Stimulated activated CD4-positive, alpha-beta T cell treated with anti-CD3 and anti-CD28 coated beads, TNF-alpha, amount 100 ng/mL, for 24 hours (primary cell): ENCODE results near the gene SLC7A10.
"Not testable (repeated sequence)": the region's sequence is repeated elsewhere in the genome, so short reads cannot be mapped to it uniquely, and the experiment has no call there.

Experiments
- DNase-seq, 3 experiments: peaks; one replicate each; pipeline ENCODE4 v3.0.0-alpha.2; 2020; ENCODE audit warnings: low read depth in 3 of 3

The SLC7A10 gene

DNA sequence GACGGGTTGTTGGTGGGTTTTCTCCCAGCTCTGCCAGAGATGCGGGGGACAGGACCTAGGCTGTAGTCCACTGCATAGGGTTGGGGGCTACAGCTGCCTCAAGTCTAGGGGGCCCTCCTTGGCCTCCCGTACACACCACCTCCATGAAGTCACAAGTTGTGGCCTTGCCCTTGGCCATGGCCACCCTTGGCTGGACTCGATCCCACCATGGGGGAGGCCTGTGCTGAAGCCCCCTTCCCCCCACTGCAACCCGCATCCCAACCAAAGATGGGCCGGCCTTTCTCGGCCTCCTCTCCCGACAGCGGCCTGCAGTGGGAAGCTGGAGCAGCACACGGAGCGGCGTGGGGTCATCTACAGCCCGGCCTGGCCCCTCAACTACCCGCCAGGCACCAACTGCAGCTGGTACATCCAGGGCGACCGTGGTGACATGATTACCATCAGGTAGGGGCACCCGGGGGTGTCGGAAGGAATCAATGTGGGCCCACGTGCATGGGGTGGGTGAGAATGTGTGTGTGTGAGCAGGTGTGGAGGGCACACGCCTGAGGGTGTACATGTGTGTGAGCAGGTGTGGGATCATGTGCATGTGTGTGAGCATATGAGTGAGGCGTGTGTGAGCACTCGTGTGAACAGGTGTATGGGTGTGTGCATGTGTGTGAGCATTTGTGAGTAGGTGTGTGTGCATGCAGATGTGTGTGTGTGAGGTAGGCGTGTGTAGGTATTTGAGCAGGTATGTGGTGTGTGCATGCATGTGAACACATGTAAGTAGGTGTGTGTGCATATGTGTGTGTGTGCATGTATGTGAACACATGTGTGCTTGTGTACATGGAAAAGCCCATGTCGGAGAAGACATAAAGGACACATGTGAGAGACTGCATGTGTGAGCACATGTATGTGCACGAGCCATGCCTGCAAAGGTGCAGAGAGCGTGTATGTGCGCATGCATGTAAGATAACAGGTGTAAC, 22.8 kb downstream of the SLC7A10 start:
- no peak for DNase-seq

DNA sequence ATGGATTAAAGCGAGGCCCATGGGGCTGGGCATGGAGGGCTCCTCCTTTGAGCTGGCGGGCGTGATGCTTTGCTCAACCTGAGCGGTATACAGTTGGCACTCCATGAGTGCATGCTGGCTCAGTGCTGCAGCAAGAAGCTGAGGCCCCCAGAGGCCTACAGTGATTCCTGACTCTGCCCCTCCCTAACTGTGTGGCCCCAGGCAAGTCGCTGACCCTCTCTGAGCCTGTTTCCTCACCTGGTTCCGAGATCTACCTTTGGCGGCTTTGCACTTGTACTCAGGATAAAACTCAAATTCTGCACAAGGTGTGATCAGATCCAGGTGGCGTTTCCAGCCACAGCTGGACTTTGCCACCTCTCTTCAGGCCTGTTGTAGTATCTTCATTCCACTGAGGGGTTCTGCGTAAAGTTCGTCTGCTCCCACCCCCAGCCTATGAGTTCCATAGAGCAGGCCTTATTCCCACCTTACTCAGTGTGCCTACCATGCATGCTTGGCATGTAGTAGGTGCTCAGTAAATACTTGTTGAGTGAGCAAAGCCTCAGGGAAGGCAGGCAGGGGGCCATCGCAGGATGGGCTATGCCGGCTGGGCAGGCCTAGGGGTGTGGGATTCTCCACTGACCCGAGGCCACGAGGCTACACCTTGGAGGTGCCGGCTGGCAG, 23.6 kb downstream of the SLC7A10 start:
- DNase-seq = no peak

DNA sequence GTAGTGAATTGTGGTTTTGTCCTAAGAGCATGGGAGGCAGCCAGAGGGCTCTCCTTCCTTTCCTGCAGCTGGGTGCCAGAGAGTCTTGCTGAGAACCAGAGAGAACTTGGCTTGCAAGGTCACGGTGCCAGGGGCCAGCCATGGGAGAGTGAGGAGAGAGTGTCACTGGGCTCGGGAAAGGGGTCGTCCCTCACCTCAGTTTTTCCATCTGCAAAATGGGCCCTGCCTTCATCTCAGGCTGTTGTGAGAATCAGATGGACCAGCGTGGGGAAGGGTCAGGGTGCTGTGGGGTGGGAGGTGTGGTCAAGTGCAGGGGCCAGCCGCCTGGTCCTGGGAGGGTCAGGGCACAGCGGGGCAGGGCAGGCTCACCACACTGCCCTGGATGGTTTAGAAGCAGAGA, 24.2 kb downstream of the SLC7A10 start:
- DNase-seq = no peak

DNA sequence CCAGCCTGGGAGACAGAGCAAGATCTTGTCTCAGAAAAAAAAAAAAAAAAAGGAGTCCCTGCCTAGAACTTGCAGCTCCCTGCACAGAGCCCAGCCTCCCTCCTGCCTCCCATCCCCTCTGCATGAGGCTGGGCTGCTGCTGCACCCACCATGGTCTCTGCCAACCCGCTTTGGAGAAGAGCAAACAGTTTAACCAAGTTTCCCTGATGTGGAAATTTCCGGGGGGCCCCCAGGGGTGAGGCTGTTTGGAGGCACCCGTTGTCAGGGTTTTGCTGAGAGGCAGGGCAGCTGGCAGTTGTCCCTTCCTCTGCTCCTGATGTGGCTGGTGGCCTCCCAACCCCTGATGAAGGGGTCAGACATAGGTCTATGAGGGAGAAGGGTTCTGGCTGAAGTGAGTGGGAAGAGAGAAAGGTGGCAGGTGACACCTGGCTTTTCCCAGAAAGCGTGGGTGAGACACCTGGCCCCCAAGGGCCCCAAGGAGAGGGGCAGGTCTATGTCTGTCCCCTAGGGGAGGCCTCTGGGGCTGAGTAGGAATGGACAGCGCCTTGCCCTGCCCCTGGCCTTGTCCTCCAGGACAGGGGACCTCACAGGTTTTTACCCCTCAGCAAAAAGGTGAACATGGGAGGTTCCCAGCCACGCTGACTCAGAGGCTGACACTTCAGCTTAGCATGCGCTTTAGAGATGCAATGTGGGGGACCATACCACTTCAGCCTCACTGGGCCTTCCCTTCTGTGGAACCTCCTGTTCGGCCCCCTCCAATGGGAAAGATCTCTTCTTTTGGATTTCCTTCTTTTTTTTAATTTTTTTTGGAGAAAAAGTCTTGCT, 26.0 kb downstream of the SLC7A10 start:
- DNase-seq = no peak

DNA sequence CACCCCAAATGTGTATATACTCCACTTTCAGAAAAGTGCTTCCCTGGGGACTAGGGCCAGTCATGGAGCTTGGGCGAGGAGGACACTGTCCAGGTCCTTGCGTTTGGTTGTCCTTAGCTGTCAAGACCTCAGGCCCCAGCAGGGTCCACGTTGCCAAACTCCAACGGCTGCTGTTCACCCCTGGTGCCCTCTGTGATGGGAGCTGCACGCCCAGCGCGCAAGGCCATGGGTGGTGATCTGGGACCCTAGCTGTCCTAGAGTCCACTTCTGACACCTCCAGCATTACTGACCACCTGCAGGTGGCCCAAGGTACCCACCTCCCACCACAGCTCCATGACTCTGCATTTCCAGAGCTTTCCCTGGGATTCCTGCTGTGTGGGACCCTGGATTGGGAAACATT, 27.5 kb downstream of the SLC7A10 start:
- no peak for DNase-seq

DNA sequence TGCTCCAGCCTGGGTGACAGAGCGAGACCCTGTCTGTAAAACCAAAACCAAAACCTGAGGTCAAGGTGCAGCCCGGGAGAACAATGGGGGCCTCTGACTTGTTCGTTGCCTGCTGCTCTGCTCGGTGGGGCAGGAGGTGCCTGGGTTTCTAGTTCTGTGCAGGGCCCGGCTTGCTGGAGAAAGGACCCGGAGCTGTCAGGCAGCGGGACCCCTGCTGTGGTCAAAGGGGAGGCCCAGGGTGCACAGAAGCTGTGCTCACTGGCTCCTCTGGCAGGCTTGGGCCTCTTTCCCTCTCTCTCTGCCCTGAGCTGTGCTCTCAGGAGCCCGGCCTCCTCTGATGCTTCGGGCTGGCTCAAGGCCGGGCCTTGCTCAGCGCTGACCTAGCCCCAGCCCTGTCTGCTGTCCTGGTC, 28.1 kb downstream of the SLC7A10 start:
- no peak for DNase-seq

DNA sequence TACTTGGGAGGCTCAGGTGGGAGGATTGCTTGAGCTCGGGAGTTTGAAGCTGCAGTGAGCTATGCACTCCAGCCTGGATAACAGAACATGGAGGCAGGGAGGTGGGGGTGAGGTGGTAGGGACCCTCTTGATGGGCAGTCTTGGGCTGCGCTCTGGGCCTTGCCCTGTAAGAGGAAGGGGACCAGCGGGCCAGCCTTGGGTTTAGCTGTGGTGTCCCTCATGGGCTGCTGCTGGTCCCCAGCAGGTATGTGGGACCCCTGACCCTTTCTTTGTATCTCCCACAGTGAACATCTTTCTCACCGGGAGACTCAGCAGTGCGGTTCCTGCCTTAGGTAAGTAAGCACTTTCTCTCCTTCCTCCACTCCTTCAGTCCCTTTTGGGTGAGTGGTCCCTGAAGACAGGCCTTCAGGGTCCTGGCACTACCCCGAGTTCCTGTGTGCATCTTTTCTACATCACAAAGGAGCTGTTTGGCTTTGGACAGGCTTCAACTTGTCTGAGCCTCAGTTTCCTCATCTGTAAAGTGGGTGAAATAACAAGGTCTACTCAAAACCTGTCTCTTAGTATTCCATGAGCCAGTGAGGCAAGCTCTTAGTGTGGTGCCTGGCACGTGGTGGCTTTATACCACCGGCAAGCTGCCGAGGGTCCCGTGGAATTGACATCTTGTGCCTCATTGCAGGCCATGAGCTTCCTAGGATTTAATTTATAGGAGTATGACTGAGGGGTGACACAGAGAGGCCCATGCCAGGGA, 29.0 kb downstream of the SLC7A10 start:
- DNase-seq = no peak

DNA sequence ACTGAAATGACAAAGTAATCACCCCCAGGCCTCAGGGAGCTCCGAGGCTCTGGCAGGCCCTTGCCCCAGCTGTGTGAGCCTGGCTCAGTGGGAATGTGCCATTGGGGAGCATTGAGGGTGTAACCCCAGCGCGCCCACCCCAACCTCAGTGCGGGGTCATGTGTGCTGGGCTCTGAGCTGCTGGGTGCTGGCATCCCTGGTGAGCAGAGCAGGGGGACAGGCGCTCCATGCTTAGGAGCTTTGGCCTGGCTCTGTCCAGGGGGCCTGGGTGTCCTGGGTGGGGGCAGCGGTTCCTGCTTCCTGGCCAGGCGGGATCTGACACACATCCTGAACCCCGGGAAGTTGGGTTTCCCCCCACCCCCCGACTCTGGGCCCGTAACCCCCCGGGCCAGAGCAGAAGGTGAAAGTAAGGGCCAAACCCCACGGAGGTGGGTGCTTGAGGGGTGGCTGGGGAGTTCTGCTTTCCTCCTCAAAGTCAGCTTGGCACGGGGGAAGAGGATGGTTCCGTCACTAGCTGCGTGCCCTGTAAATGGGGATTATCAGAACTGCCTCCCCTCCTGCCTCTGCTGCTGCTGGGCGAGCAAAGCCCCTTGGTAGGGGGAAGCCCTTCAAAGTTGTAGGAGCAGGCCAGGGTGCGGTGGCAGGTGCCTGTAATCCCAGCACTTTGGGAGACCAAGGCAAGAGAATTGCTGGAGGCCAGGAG, 29.9 kb downstream of the SLC7A10 start:
- no peak for DNase-seq

DNA sequence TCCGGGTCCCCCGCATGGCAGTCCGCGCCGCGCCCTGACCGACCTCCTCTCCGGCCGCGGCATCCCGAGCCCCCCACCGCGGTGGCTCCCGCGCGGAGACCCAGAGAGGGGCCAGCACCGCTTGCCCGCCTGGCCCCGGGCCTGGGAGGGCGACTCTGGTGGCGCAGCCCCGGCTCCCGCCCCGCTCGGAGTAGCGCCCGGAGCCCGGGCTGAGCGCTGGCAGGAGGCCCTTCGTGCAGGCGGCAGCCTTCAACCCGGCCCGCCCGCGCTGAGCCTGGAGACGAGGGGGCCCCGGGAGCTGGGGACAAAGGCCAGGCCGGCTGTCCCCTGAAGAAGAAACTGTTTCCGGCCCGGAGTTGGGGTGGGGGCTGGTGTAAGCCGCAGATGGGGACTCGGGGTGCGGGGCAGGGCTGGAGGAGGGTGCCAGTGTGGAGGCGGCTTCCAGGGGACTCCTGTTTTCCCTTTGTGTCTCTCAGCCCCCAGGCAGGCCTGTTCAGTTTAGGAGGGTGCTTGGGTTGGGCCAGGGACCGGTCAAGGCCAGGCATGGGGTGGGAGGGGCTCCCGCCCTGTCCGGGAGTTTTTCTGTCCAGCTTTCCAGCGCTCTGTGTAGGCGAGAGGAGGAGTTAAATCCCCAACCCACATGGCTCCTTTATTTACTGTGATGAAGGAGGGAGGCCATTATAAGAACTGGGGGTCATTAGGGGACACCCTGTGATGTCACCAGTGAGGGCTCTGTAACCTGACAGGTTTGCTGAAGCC, 30.6 kb downstream of the SLC7A10 start:
- no peak for DNase-seq

DNA sequence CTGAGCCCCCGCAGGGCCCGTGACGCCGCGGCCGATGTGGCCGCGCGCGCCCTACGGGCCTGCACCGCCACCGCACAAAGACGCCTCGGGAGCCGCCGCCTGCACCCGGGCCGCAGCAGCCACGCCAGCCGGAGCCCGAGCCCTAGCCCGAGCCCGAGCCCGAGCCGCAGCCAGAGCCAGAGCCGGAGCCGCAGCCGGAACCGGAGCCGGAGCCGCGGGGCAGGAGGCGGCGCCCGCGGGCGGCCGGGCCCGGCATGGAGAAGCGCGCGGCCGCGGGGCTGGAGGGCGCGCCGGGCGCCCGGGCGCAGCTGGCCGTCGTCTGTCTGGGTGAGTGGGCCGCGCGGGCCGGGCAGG, 31.1 kb downstream of the SLC7A10 start:
- no peak for DNase-seq

DNA sequence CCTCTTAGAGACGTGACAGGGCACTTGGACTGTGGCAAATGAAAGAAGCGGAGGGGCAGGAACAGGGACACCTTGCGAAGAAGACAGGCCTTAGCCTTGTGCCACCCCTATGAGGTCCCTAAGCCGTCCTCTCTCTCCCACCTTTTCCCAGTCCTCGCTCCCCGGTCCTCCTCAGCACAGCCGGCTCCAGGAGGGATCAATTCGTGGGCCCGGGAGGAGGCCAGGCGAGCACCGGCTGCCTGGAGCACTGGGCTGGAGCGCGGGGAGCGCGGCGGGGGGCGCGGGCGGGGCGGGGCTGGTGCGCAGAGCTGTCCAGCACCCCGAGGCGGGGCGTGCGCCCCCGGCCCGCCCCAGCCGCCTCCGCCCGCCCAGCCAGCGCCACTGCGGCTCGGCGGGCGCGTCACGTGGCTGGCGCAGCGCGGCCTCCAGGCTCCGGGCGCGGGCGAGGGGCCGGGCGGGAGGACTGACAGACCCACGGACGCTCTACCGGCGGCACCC, 31.7 kb downstream of the SLC7A10 start, which contains the start of gene LRP3:
LRP3 (plus strand) TSS at position 466 of the 498 bp plus-strand sequence. CDS start 456 bp downstream, outside the sequence.
- no peak for DNase-seq

DNA sequence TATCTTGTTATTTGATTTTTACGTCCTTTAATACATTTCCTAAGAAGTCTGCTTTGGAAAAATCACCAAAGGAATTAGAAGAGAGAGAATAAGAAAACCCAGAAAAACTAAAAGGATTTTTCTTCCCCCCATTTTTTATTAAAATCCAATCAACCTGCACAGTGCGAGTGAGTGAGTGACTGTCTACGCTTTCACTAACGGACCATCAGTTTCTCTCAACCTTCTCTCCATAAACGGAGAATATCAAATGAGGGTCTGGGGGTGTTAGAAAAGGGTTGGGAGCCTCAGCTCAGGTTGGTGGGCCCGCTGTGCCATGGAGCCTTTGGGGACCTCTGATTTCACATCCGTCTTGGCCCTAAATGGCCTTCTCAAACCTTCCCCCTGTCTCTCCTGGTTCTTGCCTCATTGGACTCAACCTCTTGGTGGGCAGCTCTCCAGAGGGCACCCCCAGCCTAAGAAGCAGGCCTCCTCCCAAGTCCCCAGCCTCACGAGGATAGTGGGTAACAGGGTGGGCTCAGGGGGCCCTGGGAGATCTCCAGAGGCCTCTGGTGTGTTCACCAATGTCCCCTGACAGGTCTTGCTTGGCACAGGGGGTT, 32.3 kb downstream of the SLC7A10 start:
- no peak for DNase-seq

DNA sequence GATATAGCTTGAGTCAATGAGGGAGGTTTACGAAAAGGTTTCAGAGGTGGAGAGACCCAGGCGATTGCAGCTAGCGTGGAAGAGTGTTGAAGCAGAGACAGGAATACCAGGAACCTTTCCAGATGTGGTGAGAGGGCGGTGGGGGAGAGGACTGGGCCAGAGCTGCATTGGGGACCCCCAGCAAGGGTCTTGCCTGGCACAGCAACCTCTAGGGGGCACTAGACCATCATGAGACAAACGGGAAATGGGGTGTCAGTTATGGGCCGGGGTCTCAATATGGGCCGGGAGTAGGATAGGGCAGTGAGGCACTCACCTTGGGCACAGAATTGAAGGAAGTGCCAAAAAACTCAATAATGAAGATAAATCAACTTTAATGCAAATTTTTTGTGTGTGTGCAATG, 33.6 kb downstream of the SLC7A10 start:
- no peak for DNase-seq

DNA sequence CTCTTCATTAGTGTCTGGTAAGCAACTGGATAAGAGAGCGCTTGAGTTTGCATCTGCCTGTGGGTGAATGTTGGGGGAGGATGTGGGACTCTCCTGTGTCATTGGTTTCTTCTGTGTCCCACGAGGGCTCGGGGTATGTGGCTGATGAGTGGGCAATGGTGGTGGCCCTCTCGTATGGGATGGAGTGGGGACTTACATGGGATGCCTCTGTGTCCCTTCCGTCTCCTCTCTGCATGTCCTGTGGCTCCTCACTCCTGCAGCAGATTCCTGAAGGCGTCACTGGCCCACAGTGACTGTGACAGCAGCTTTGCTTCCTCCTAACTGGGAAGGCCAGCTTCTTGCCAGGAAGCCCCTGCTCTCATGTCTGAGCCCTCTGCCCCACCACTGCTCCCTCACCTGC, 34.1 kb downstream of the SLC7A10 start:
- DNase-seq = no peak

DNA sequence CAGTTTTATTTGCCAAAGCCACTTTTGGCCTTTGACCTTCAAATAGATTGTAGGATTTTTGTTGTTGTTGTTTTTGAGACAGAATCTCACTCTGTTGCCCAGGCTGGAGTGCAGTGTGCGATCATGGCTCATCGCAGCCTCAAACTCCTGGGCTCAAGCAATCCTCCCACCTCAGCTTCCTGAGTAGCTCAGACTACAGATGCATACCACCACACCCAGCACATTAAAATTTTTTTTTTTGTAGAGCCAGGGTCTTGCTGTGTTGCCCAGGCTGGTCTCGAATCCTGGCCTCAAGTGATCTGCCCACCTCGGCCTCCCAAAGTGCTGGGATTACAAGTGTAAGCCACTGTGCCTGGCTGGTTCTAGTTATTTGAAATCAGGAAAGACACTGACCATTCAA, 34.6 kb downstream of the SLC7A10 start:
- not testable (repeated sequence) for DNase-seq

DNA sequence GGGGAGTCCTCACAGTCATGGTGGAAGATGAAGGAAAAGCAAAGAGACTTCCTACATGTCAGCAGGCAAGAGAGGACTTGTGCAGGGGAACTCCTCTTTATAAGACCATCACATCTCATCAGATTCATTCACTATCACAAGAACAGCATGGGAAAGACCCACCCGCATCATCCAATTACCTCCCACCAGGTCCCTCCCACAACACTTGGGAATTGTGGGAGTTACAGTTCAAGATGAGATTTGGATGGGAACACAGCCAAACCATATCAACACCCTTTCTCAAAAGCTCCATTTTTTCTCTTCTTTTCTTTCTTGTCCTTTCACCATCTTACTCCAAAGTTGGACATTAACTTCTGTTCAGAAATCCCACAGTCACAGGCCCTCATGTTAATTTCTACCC, 36.2 kb downstream of the SLC7A10 start:
- no peak for DNase-seq

DNA sequence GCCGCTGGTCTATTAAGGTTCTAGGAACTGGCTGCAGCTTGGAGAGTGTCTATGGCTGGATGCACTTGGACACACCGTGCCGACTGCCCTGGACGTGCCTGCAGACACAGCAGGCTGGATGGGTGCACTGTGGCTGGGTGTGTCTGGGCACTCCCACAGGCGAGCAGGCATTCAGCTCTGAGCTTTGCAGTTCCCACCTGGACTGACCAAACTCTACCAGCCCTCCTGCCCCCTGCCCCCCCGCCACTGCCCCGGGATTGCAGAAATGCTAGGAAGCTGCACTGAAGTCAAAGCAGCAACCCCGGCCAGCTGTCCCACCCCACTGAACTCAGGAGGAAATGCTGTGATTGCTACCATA, 38.5 kb downstream of the SLC7A10 start:
- no peak for DNase-seq

DNA sequence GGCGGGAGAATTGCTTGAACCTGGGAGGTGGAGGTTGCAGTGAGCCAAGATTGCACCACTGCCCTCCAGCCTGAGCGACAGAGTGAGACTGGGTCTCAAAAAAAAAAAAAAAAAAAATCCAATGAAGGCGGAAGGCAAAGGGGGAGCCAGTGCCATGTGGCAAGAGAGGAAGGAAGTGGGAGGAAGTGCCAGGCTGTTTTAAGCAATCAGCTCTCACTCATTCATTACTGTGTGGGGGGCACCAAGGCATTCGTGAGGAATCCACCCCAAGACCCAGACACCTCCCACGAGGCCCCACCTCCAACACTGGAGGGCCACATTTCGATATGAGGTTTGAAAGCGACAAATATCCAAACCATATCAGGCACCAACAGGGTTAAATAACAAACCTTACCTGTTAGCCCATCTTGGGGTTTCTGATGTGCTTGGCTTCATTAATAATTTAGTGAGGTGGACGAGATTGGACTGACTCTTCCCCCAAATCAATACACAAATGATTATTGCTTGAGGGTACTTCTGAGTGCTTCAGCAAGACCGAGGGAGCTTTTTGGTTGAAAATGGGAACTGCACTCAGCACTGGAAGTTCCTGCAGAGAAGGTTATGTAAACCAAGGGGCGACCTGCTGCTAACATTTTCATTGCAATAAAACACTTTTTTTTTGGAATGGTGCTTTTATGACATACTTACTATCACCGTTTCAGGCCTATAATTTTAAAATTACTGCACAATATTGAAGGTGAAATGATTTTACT, 39.0 kb downstream of the SLC7A10 start:
- no peak for DNase-seq
